PC-9 (cell line): ENCODE results near the gene TBC1D22A. TPM values are rescaled to one million over a fixed set of nuclear protein-coding genes. Genes with fewer than 3 reads are reported as not detected.

Experiments used
- BruUV-seq: library from RNA; stranded (reverse); fragments of 400-500 nt; replicated peaks from 2 replicates; lab custom pipeline; 2021; lab: Mats Ljungman, UMichigan
- CTCF ChIA-PET: fragments of 300-600 bp; sonication (Branson Sonifier 250); formaldehyde crosslinking; loops from one replicate; lab custom pipeline; 2022; ENCODE audit warnings: antibody characterized with exemption; lab: Charles Lee
- POLR2A ChIA-PET: fragments of 300-600 bp; sonication (Branson Sonifier 250); formaldehyde crosslinking; loops from one replicate; lab custom pipeline; 2022; ENCODE audit warnings: antibody characterized with exemption; ENCODE audit not compliant: unreplicated experiment; lab: Charles Lee
- DNase-seq, 2 experiments: peaks; one replicate each; pipeline versions ENCODE4 v3.0.0 to v3.0.0-alpha.2; 2015 to 2022; ENCODE audit warnings: mixed read lengths in 1 of 2
- H2AFZ ChIP-seq: fragments of 200-600 bp; sonication (generic); 2 replicates; pipeline ENCODE4 v1.8.1; 2017; ENCODE audit warnings: antibody characterized with exemption
- H3F3A ChIP-seq: fragments of 200-600 bp; sonication (generic); 2 replicates; pipeline ENCODE4 v1.8.1; 2017; ENCODE audit warnings: antibody characterized with exemption, mild to moderate bottlenecking, low read depth; ENCODE audit not compliant: insufficient read depth
- H3K27ac ChIP-seq: fragments of 200-600 bp; sonication (generic); 2 replicates; pipeline ENCODE4 v1.6.1; 2016; ENCODE audit warnings: mixed run types
- H3K27me3 ChIP-seq: fragments of 200-600 bp; sonication (generic); 2 replicates; pipeline ENCODE4 v1.6.1; 2016; ENCODE audit warnings: low read depth, mixed run types; ENCODE audit not compliant: insufficient read depth
- H3K36me3 ChIP-seq: fragments of 200-600 bp; sonication (generic); 2 replicates; pipeline ENCODE4 v1.6.1; 2016; ENCODE audit warnings: low read depth, mixed run types
- H3K4me1 ChIP-seq: fragments of 200-600 bp; sonication (generic); replicated peaks from 2 replicates; pipeline ENCODE4 v1.6.1; 2016; ENCODE audit warnings: mixed run types; ENCODE audit not compliant: insufficient read depth
- H3K4me2 ChIP-seq: fragments of 200-600 bp; sonication (generic); 2 replicates; pipeline ENCODE4 v1.6.1; 2017; ENCODE audit warnings: mixed run types
- H3K4me3 ChIP-seq: fragments of 200-600 bp; sonication (generic); 2 replicates; pipeline ENCODE4 v1.6.1; 2016; ENCODE audit warnings: mixed run types
- H3K79me2 ChIP-seq: fragments of 200-600 bp; sonication (generic); 2 replicates; pipeline ENCODE4 v1.6.1; 2017; ENCODE audit warnings: low read depth, mixed run types
- H3K9me2 ChIP-seq: fragments of 200-600 bp; sonication (generic); 2 replicates; pipeline ENCODE4 v1.8.1; 2017; ENCODE audit warnings: mild to moderate bottlenecking; ENCODE audit not compliant: insufficient read depth
- H3K9me3 ChIP-seq: fragments of 200-600 bp; sonication (generic); 2 replicates; pipeline ENCODE4 v1.8.1; 2016; ENCODE audit warnings: low read depth; ENCODE audit not compliant: insufficient read depth
- H4K20me1 ChIP-seq: fragments of 200-600 bp; sonication (generic); 2 replicates; pipeline ENCODE4 v1.8.1; 2017; ENCODE audit not compliant: insufficient read depth
- EZH2 ChIP-seq: fragments of 200-600 bp; sonication (generic); IDR thresholded peaks from 2 replicates; pipeline ENCODE4 v1.8.0; 2017; ENCODE audit warnings: antibody characterized with exemption, low read depth
- intact Hi-C: fragments of 100-400 bp; cut with micrococcal nuclease; formaldehyde crosslinking; loops from one replicate; pipeline ENCODE4 v1.10.0; 2022; ENCODE audit not compliant: unreplicated experiment
- total RNA-seq: library from RNA; stranded (reverse); gene quantifications from 2 replicates; pipeline ENCODE4 v1.2.3, GENCODE V29; 2021
- TF ChIP-seq, protein P1 (sequence below): fragments of 200-600 bp; sonication (generic); conservative IDR thresholded peaks from 2 replicates; pipeline ENCODE4 v1.6.1; 2017; ENCODE audit warnings: mixed run types, antibody characterized with exemption, mild to moderate bottlenecking, moderate library complexity

Gene TBC1D22A
- total RNA-seq, 1 experiment from 2014 or later: 40.3 TPM

DNA sequence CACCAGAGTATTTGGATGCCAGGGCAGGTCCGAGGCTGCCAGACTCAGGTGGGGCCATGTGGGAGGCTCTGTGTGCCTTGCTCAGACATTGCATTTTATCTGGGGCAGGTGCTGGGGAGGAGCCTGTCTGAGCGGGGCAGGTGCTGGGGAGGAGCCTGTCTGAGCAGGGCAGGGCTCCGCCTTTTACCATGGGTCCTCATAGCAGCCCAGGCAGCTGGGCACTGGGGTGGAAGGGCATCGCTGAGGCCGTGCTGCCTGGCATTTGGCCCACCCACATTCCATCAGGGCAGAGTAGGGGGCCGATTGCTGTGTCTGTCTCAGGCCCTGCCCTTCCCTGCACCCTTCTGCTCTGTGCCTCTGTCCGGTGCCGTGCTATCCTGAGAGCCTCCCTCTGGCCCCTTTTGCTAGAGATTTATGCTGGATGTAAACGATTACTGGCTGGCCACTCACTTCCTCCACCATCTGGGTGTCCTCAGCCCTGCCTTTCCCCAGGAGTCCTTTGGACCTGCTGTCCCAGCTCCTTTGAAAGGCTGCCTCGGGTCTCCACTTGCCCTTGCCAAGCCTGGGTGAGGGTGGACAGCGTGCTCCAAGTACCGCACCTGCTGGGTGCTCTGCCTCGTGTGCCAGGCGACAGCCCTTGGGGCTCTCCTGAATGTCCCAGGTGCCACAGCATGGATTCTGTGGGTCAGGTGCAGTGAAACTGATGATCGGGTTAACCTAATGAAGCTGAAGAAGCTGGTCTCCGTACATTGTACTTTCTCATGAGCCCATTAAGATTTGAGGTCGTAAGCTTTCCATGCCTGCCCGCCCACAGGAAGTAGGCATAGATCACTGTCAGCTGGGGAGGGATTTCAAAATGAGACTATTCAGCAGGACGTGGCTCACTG, 281.6 kb downstream of the TBC1D22A start:
- no peak overlapping the region for H2AFZ ChIP-seq
- no peaks in the 10 kb centered on the region for H3K36me3 ChIP-seq
- DNase-seq: peak in 1 of 2 experiments; percentile 25
- intact Hi-C loops: no loop called here
- ChIA-PET CTCF (no interaction called here), POLR2A (interaction anchor here (0.5 kb wide), 1 partner anchor 157 kb away, joined by 3 read pairs; no protein-coding TSS in a partner anchor)
- H3K4me1 ChIP-seq: no peaks in the 10 kb centered on the region
- no peak overlapping the region for H3K4me2 ChIP-seq
- peaks cover 36% of the 10 kb centered on the region for H4K20me1 ChIP-seq
- H3K9me3 ChIP-seq: no peaks in the 10 kb centered on the region
- H3K4me3 ChIP-seq: no peak overlapping the region
- H3K27me3 ChIP-seq: no peaks in the 10 kb centered on the region
- TF ChIP-seq, protein P1, sequence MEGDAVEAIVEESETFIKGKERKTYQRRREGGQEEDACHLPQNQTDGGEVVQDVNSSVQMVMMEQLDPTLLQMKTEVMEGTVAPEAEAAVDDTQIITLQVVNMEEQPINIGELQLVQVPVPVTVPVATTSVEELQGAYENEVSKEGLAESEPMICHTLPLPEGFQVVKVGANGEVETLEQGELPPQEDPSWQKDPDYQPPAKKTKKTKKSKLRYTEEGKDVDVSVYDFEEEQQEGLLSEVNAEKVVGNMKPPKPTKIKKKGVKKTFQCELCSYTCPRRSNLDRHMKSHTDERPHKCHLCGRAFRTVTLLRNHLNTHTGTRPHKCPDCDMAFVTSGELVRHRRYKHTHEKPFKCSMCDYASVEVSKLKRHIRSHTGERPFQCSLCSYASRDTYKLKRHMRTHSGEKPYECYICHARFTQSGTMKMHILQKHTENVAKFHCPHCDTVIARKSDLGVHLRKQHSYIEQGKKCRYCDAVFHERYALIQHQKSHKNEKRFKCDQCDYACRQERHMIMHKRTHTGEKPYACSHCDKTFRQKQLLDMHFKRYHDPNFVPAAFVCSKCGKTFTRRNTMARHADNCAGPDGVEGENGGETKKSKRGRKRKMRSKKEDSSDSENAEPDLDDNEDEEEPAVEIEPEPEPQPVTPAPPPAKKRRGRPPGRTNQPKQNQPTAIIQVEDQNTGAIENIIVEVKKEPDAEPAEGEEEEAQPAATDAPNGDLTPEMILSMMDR: no peak
- no peak for TF ChIP-seq EZH2
- H3K9me2 ChIP-seq: no peaks in the 10 kb centered on the region
- no peak overlapping the region for H3K27ac ChIP-seq
- H3F3A ChIP-seq: peaks cover 5% of the 10 kb centered on the region; the same call in 1 of the 2 replicates
- no peaks in the 10 kb centered on the region for H3K79me2 ChIP-seq
- no TSS peak for BruUV-seq

DNA sequence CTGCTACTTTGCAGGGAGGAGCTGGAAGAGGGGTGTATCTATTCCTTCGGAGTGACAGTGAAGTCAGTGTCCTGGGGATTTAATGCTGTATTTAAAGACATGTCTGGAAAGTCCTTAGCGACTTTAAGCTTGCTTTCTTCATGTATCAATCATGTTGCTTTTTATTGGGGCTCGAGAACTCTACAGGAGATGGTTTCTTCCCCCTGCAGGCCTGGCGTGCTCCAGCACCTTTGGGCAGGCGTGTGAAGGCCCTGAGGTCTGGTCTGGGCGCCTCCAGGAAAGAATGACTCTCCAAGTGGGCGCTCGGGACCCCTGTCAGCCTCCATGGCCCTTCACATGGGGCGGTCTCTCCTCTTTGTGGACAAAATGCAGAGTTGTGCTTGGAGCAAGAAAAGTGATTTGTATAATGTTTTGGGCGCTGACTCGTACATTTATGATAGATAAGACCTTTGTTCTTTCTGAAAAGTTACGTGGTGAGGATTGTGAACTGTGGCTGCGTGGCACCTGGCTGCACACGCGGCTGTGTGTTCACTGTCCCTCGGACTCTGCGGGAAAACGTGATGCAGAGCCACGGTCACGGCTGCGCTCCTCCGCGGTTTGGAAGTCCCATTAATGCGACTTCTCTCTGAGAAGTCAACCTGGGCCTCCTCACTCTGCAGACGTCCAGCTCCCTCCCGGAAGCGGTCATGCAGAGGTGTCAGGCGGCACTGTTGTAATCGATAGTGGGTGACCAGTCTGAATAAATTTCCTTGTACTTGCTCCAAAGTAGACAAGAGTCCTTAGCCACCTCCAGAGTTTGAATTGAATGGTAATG, 282.5 kb downstream of the TBC1D22A start:
- Histone ChIP-seq H3K9me3 (no peaks in the 10 kb centered on the region), H3K4me3 (no peak overlapping the region), H2AFZ (no peak overlapping the region), H3F3A (peaks cover 5% of the 10 kb centered on the region; the same call in 1 of the 2 replicates), H3K36me3 (no peaks in the 10 kb centered on the region), H3K79me2 (no peaks in the 10 kb centered on the region), H3K27ac (no peak overlapping the region), H3K9me2 (no peaks in the 10 kb centered on the region), H4K20me1 (peaks cover 42% of the 10 kb centered on the region), H3K4me1 (no peaks in the 10 kb centered on the region), H3K27me3 (no peaks in the 10 kb centered on the region), H3K4me2 (no peak overlapping the region)
- CTCF ChIA-PET: no interaction called here
- no TSS peak for BruUV-seq
- POLR2A ChIA-PET: interaction anchor here (0.5 kb wide), 1 partner anchor 158 kb away, joined by 3 read pairs; no protein-coding TSS in a partner anchor
- TF ChIP-seq EZH2: no peak
- DNase-seq: no peak
- intact Hi-C loops: no loop called here

DNA sequence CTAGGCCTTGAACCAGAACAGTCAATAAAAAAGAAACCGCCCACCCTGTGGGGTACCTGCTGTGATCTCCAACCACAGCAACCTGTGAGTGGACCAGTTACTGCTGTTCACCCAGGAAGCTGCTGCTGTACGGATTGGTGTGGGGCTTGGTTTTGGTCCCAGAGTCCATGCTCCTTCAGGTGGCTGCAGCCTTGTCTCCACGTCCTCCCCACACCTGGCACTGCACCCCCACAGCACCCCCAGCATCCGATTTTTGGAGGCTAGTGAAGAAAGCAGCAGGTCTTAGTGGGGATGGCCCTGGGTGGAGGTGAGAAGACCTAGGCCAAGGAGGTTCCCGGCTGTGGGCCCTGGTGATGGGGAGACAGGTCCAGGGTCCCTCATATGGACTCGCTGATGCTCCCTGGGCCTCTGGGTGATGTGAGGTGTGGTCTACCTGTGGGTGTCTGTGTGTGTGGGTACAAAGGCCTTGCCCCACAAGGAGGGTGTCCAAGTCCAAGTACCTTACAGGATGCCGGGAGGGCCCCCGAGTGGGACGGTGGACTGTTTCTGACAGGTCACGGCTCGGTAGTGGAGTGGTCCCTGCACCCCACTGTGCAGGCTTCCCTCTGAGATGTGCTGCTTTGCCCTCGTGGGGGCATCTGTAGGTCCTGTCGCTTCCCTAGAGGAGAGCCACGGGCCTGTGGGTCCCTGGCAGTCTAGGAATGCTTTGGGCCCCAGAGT, 283.4 kb downstream of the TBC1D22A start:
- TF ChIP-seq, protein P1: no peak
- H3K36me3 ChIP-seq: no peaks in the 10 kb centered on the region
- peaks cover 42% of the 10 kb centered on the region for H4K20me1 ChIP-seq
- no TSS peak for BruUV-seq
- POLR2A ChIA-PET: no interaction called here
- no peaks in the 10 kb centered on the region for H3K9me3 ChIP-seq
- no peaks in the 10 kb centered on the region for H3K79me2 ChIP-seq
- H3F3A ChIP-seq: peaks cover 5% of the 10 kb centered on the region; the same call in 1 of the 2 replicates
- no peak overlapping the region for H2AFZ ChIP-seq
- no peaks in the 10 kb centered on the region for H3K9me2 ChIP-seq
- no peak overlapping the region for H3K4me3 ChIP-seq
- H3K27me3 ChIP-seq: no peaks in the 10 kb centered on the region
- no peak overlapping the region for H3K27ac ChIP-seq
- CTCF ChIA-PET: no interaction called here
- DNase-seq: no peak
- no peak overlapping the region for H3K4me2 ChIP-seq
- H3K4me1 ChIP-seq: no peaks in the 10 kb centered on the region
- intact Hi-C loops: no loop called here
